WTC11 (cell line): ENCODE measurements around the gene CPD. TPM values are rescaled to one million over a fixed set of nuclear protein-coding genes. Genes with fewer than 3 reads are reported as not detected.
A peak's percentile ranks its signal among the peaks of the same experiment; 100 is the strongest.

Experiments
- ATAC-seq: fragments of 200-7000 bp; cut with Tn5 transposase; 2 replicates; pipeline ENCODE4 v1.10.0; 2021; ENCODE audit warnings: mild to moderate bottlenecking, moderate library complexity
- CTCF ChIA-PET: fragments of 300-600 bp; sonication (Branson Sonifier 250); formaldehyde crosslinking; loops from one replicate; lab custom pipeline; 2021; ENCODE audit warnings: antibody characterized with exemption; lab: Charles Lee
- POLR2A ChIA-PET: fragments of 350-600 bp; sonication (Branson Sonifier 250); formaldehyde crosslinking; loops from one replicate; lab custom pipeline; 2021; ENCODE audit warnings: antibody characterized with exemption; lab: Charles Lee
- DNase-seq: peaks from one replicate; pipeline ENCODE4 v3.0.0; 2021; ENCODE audit warnings: low spot score
- H3K27ac Mint-ChIP-seq: 2 replicates; pipeline ENCODE4 v1.8.0; 2021; ENCODE audit warnings: mixed read lengths
- H3K27me3 Mint-ChIP-seq: 2 replicates; pipeline ENCODE4 v1.8.0; 2021; ENCODE audit warnings: low read depth, mild to moderate bottlenecking, moderate library complexity, mixed read lengths
- H3K36me3 Mint-ChIP-seq: 2 replicates; pipeline ENCODE4 v1.8.0; 2021; ENCODE audit warnings: mixed read lengths
- H3K4me1 Mint-ChIP-seq: 2 replicates; pipeline ENCODE4 v1.8.0; 2022; ENCODE audit warnings: mixed read lengths
- H3K4me3 Mint-ChIP-seq: 2 replicates; pipeline ENCODE4 v1.8.0; 2021; ENCODE audit warnings: mild to moderate bottlenecking, moderate library complexity, mixed read lengths
- H3K9me3 Mint-ChIP-seq: 2 replicates; pipeline ENCODE4 v1.8.0; 2021; ENCODE audit warnings: mixed read lengths
- CREB1 ChIP-seq: sonication (generic); formaldehyde crosslinking; IDR thresholded peaks from 2 replicates; pipeline ENCODE4 v1.8.0; 2023; ENCODE audit warnings: mild to moderate bottlenecking, missing genetic modification reagents
- CREM ChIP-seq: sonication (generic); formaldehyde crosslinking; IDR thresholded peaks from 2 replicates; pipeline ENCODE4 v1.8.1; 2022; ENCODE audit warnings: mild to moderate bottlenecking, missing genetic modification reagents, moderate library complexity
- IRF2 ChIP-seq: sonication (generic); formaldehyde crosslinking; IDR thresholded peaks from 2 replicates; pipeline ENCODE4 v1.8.0; 2022; ENCODE audit warnings: low read depth, missing genetic modification reagents, borderline replicate concordance
- JUN ChIP-seq: sonication (generic); formaldehyde crosslinking; IDR thresholded peaks from 2 replicates; pipeline ENCODE4 v1.8.0; 2023; ENCODE audit warnings: mild to moderate bottlenecking, missing genetic modification reagents
- KAT7 ChIP-seq: sonication (generic); formaldehyde crosslinking; IDR thresholded peaks from 2 replicates; pipeline ENCODE4 v1.8.1; 2023; ENCODE audit warnings: missing genetic modification reagents, mild to moderate bottlenecking, borderline replicate concordance
- NFYB ChIP-seq: sonication (generic); formaldehyde crosslinking; conservative IDR thresholded peaks from 2 replicates; pipeline ENCODE4 v1.8.0; 2022; ENCODE audit warnings: low read depth, missing genetic modification reagents
- NR3C1 ChIP-seq: sonication (generic); formaldehyde crosslinking; conservative IDR thresholded peaks from 2 replicates; pipeline ENCODE4 v1.8.1; 2023; ENCODE audit warnings: low read depth, mild to moderate bottlenecking, missing genetic modification reagents
- SMAD3 ChIP-seq: sonication (generic); formaldehyde crosslinking; IDR thresholded peaks from 2 replicates; pipeline ENCODE4 v1.8.0; 2022; ENCODE audit warnings: missing genetic modification reagents, mild to moderate bottlenecking, borderline replicate concordance
- SOX15 ChIP-seq: fragments of 250-450 bp; sonication (Bioruptor Pico); IDR thresholded peaks from 2 replicates; pipeline ENCODE4 v1.9.0; 2021; ENCODE audit warnings: mild to moderate bottlenecking
- TCF7 ChIP-seq: sonication (generic); formaldehyde crosslinking; IDR thresholded peaks from 2 replicates; pipeline ENCODE4 v1.8.0; 2022; ENCODE audit warnings: mild to moderate bottlenecking, low read depth, missing genetic modification reagents, moderate library complexity
- TEAD1 ChIP-seq: sonication (generic); formaldehyde crosslinking; IDR thresholded peaks from 2 replicates; pipeline ENCODE4 v1.8.0; 2022; ENCODE audit warnings: mild to moderate bottlenecking, missing genetic modification reagents
- TP53 ChIP-seq: sonication (generic); formaldehyde crosslinking; IDR thresholded peaks from 2 replicates; pipeline ENCODE4 v1.8.1; 2023; ENCODE audit warnings: mild to moderate bottlenecking, missing genetic modification reagents
- ZNF232 ChIP-seq: sonication (generic); formaldehyde crosslinking; IDR thresholded peaks from 2 replicates; pipeline ENCODE4 v1.8.0; 2022; ENCODE audit warnings: mild to moderate bottlenecking, missing genetic modification reagents
- ZNF317 ChIP-seq: sonication (generic); formaldehyde crosslinking; IDR thresholded peaks from 2 replicates; pipeline ENCODE4 v1.8.1; 2023; ENCODE audit warnings: low read depth, mild to moderate bottlenecking, moderate library complexity, missing genetic modification reagents, borderline replicate concordance
- ZNF423 ChIP-seq: fragments of 250-450 bp; sonication (Bioruptor Pico); IDR thresholded peaks from 2 replicates; pipeline ENCODE4 v2.1.2; 2022; ENCODE audit warnings: mild to moderate bottlenecking, moderate library complexity
- total RNA-seq: library from RNA; stranded (reverse); gene quantifications from 3 replicates; pipeline ENCODE4 v1.2.3, GENCODE V29; 2021
- TF ChIP-seq, protein P1 (sequence below): sonication (generic); formaldehyde crosslinking; IDR thresholded peaks from 2 replicates; pipeline ENCODE4 v1.8.0; 2023; ENCODE audit warnings: mild to moderate bottlenecking, missing genetic modification reagents
- TF ChIP-seq, protein P2 (sequence below): sonication (generic); formaldehyde crosslinking; IDR thresholded peaks from 2 replicates; pipeline ENCODE4 v1.8.1; 2023; ENCODE audit warnings: mild to moderate bottlenecking, missing genetic modification reagents
- TF ChIP-seq, protein P3 (sequence below): sonication (generic); formaldehyde crosslinking; IDR thresholded peaks from 2 replicates; pipeline ENCODE4 v1.8.0; 2022; ENCODE audit warnings: mild to moderate bottlenecking, missing genetic modification reagents
- TF ChIP-seq, protein P4 (sequence below): sonication (generic); formaldehyde crosslinking; IDR thresholded peaks from 2 replicates; pipeline ENCODE4 v1.8.1; 2023; ENCODE audit warnings: mild to moderate bottlenecking, moderate library complexity, missing genetic modification reagents
- TF ChIP-seq, protein P5 (sequence below): sonication (generic); formaldehyde crosslinking; IDR thresholded peaks from 2 replicates; pipeline ENCODE4 v1.8.1; 2022; ENCODE audit warnings: mild to moderate bottlenecking, missing genetic modification reagents, moderate library complexity, borderline replicate concordance
- TF ChIP-seq, protein P6 (sequence below): fragments of 250-450 bp; sonication (Bioruptor Pico); IDR thresholded peaks from 2 replicates; pipeline ENCODE4 v2.1.2; 2022; ENCODE audit warnings: mild to moderate bottlenecking, moderate library complexity
- TF ChIP-seq, protein P7 (sequence below): sonication (generic); formaldehyde crosslinking; IDR thresholded peaks from 2 replicates; pipeline ENCODE4 v1.8.1; 2022; ENCODE audit warnings: missing genetic modification reagents, borderline replicate concordance

The CPD gene
- total RNA-seq, 1 experiment from 2014 or later: 36.1 TPM

DNA sequence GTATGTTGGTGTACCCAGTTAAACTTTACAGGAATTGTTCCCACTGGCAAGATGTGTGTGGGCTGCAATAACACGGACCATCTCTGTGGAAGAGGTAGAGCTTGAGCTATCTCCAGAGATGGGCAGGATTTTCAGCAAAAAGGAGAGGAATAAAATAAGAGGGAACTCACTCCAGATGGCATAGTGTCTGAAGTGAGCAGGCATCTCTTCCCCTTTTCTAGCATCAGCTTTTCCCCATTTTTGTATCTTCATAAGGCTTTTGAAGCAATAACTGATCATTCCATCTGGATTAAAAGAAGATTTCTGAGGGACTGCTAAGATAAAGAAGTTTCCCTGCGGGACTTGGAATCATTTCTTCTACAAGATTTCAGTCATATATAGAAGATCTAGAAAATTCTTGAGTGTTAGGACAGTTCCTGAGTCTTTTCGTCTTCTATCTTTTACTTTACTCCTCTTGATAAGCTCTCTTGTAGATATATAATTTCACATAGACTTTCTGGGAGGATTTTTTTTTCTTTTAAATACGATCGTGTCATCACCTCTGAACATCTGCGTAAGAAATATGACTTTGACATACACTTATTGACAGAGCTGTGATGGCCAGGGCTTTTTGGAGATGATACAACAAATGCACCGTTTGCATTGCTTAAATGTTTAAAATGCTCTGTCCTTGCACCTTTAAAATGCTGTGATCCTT lies 2.1 kb downstream of the CPD start:
- H3K4me1 Mint-ChIP-seq: peaks cover 66% of the 10 kb centered on the region
- H3K27ac Mint-ChIP-seq: no peak overlapping the region
- no peak for DNase-seq

DNA sequence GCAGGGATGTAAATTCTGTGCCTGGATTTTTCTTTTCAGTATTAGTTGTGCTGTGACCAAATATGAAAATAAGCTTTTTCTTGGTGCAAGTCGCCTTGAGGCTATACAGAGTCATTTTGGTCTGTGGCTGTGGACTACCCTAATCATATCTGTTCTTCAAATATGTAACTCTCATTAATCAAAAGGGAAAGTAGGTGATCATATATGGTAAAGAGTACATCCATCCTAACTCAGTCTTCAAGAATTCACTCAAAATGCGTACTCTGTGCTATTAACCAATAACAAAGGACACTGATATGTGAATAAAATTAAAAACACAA lies 2.6 kb downstream of the CPD start:
- H3K4me3 Mint-ChIP-seq: peak overlapping the region; percentile 77
- ChIA-PET POLR2A (interaction anchor here (0.6 kb wide), 1 partner anchor 9 kb away, joined by 4 read pairs; no protein-coding TSS in a partner anchor), CTCF (interaction anchor here (1.4 kb wide), 1 partner anchor 41 kb away, joined by 4 read pairs; no protein-coding TSS in a partner anchor)
- peaks cover 5% of the 10 kb centered on the region for H3K36me3 Mint-ChIP-seq
- H3K27ac Mint-ChIP-seq: no peak overlapping the region
- H3K9me3 Mint-ChIP-seq: no peaks in the 10 kb centered on the region
- ATAC-seq (no peak), DNase-seq (no peak)
- H3K27me3 Mint-ChIP-seq: peaks cover 40% of the 10 kb centered on the region
- peaks cover 60% of the 10 kb centered on the region for H3K4me1 Mint-ChIP-seq
- TF ChIP-seq ZNF232 (no peak), TP53 (CRISPR knock-in tag) (no peak), ZNF317 (CRISPR knock-in tag) (no peak), TEAD1 (CRISPR knock-in tag) (no peak), SMAD3 (CRISPR knock-in tag) (no peak), IRF2 (no peak), CREM (no peak)
- TF ChIP-seq, protein P1, sequence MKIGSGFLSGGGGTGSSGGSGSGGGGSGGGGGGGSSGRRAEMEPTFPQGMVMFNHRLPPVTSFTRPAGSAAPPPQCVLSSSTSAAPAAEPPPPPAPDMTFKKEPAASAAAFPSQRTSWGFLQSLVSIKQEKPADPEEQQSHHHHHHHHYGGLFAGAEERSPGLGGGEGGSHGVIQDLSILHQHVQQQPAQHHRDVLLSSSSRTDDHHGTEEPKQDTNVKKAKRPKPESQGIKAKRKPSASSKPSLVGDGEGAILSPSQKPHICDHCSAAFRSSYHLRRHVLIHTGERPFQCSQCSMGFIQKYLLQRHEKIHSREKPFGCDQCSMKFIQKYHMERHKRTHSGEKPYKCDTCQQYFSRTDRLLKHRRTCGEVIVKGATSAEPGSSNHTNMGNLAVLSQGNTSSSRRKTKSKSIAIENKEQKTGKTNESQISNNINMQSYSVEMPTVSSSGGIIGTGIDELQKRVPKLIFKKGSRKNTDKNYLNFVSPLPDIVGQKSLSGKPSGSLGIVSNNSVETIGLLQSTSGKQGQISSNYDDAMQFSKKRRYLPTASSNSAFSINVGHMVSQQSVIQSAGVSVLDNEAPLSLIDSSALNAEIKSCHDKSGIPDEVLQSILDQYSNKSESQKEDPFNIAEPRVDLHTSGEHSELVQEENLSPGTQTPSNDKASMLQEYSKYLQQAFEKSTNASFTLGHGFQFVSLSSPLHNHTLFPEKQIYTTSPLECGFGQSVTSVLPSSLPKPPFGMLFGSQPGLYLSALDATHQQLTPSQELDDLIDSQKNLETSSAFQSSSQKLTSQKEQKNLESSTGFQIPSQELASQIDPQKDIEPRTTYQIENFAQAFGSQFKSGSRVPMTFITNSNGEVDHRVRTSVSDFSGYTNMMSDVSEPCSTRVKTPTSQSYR (CRISPR knock-in tag): no peak
- TF ChIP-seq, protein P2, sequence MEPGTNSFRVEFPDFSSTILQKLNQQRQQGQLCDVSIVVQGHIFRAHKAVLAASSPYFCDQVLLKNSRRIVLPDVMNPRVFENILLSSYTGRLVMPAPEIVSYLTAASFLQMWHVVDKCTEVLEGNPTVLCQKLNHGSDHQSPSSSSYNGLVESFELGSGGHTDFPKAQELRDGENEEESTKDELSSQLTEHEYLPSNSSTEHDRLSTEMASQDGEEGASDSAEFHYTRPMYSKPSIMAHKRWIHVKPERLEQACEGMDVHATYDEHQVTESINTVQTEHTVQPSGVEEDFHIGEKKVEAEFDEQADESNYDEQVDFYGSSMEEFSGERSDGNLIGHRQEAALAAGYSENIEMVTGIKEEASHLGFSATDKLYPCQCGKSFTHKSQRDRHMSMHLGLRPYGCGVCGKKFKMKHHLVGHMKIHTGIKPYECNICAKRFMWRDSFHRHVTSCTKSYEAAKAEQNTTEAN: no peak

More for the DNA sequence above, 2.1 kb downstream of the CPD start:
- TF ChIP-seq, protein P3, sequence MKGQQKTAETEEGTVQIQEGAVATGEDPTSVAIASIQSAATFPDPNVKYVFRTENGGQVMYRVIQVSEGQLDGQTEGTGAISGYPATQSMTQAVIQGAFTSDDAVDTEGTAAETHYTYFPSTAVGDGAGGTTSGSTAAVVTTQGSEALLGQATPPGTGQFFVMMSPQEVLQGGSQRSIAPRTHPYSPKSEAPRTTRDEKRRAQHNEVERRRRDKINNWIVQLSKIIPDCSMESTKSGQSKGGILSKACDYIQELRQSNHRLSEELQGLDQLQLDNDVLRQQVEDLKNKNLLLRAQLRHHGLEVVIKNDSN (CRISPR knock-in tag): no peak
- TF ChIP-seq NR3C1 (CRISPR knock-in tag): no peak
- TF ChIP-seq, protein P4, sequence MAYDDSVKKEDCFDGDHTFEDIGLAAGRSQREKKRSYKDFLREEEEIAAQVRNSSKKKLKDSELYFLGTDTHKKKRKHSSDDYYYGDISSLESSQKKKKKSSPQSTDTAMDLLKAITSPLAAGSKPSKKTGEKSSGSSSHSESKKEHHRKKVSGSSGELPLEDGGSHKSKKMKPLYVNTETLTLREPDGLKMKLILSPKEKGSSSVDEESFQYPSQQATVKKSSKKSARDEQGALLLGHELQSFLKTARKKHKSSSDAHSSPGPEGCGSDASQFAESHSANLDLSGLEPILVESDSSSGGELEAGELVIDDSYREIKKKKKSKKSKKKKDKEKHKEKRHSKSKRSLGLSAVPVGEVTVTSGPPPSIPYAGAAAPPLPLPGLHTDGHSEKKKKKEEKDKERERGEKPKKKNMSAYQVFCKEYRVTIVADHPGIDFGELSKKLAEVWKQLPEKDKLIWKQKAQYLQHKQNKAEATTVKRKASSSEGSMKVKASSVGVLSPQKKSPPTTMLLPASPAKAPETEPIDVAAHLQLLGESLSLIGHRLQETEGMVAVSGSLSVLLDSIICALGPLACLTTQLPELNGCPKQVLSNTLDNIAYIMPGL: no peak
- TF ChIP-seq, protein P5, sequence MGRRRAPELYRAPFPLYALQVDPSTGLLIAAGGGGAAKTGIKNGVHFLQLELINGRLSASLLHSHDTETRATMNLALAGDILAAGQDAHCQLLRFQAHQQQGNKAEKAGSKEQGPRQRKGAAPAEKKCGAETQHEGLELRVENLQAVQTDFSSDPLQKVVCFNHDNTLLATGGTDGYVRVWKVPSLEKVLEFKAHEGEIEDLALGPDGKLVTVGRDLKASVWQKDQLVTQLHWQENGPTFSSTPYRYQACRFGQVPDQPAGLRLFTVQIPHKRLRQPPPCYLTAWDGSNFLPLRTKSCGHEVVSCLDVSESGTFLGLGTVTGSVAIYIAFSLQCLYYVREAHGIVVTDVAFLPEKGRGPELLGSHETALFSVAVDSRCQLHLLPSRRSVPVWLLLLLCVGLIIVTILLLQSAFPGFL (CRISPR knock-in tag): no peak
- no peak for TF ChIP-seq JUN (CRISPR knock-in tag)
- no peak for TF ChIP-seq CREB1 (CRISPR knock-in tag)
- TF ChIP-seq CREM: no peak
- TF ChIP-seq ZNF423 (CRISPR knock-in tag): no peak
- no peak for TF ChIP-seq NFYB (CRISPR knock-in tag)
- TF ChIP-seq TCF7 (CRISPR knock-in tag): no peak
- TF ChIP-seq, protein P6, sequence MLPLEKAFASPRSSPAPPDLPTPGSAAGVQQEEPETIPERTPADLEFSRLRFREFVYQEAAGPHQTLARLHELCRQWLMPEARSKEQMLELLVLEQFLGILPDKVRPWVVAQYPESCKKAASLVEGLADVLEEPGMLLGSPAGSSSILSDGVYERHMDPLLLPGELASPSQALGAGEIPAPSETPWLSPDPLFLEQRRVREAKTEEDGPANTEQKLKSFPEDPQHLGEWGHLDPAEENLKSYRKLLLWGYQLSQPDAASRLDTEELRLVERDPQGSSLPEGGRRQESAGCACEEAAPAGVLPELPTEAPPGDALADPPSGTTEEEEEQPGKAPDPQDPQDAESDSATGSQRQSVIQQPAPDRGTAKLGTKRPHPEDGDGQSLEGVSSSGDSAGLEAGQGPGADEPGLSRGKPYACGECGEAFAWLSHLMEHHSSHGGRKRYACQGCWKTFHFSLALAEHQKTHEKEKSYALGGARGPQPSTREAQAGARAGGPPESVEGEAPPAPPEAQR (CRISPR knock-in tag): no peak
- no peak for TF ChIP-seq SOX15
- no peak for TF ChIP-seq IRF2
- no peak for TF ChIP-seq SMAD3 (CRISPR knock-in tag)
- TF ChIP-seq, protein P7, sequence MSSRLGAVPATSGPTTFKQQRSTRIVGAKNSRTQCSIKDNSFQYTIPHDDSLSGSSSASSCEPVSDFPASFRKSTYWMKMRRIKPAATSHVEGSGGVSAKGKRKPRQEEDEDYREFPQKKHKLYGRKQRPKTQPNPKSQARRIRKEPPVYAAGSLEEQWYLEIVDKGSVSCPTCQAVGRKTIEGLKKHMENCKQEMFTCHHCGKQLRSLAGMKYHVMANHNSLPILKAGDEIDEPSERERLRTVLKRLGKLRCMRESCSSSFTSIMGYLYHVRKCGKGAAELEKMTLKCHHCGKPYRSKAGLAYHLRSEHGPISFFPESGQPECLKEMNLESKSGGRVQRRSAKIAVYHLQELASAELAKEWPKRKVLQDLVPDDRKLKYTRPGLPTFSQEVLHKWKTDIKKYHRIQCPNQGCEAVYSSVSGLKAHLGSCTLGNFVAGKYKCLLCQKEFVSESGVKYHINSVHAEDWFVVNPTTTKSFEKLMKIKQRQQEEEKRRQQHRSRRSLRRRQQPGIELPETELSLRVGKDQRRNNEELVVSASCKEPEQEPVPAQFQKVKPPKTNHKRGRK (CRISPR knock-in tag): no peak
- TF ChIP-seq KAT7 (CRISPR knock-in tag): no peak
- TF ChIP-seq, protein P2: no peak
- CTCF ChIA-PET: interaction anchor here (1.1 to 2.3 kb wide), 3 partner anchors 41 to 96 kb away, joined by 3 to 8 read pairs (median 4); partner anchors contain the start of gene GOSR1
- peaks cover 40% of the 10 kb centered on the region for H3K27me3 Mint-ChIP-seq
- peaks cover 4% of the 10 kb centered on the region for H3K36me3 Mint-ChIP-seq
- no peak for ATAC-seq
- H3K9me3 Mint-ChIP-seq: no peaks in the 10 kb centered on the region
- POLR2A ChIA-PET: interaction anchor here (0.6 kb wide), 1 partner anchor 10 kb away, joined by 4 read pairs; no protein-coding TSS in a partner anchor
- peak overlapping the region; percentile 77 for H3K4me3 Mint-ChIP-seq
